Measurements from ENCODE around the gene LRRIQ1. TPM values are rescaled to one million over a fixed set of nuclear protein-coding genes. Genes with fewer than 3 reads are reported as not detected.

Gene LRRIQ1, protein sequence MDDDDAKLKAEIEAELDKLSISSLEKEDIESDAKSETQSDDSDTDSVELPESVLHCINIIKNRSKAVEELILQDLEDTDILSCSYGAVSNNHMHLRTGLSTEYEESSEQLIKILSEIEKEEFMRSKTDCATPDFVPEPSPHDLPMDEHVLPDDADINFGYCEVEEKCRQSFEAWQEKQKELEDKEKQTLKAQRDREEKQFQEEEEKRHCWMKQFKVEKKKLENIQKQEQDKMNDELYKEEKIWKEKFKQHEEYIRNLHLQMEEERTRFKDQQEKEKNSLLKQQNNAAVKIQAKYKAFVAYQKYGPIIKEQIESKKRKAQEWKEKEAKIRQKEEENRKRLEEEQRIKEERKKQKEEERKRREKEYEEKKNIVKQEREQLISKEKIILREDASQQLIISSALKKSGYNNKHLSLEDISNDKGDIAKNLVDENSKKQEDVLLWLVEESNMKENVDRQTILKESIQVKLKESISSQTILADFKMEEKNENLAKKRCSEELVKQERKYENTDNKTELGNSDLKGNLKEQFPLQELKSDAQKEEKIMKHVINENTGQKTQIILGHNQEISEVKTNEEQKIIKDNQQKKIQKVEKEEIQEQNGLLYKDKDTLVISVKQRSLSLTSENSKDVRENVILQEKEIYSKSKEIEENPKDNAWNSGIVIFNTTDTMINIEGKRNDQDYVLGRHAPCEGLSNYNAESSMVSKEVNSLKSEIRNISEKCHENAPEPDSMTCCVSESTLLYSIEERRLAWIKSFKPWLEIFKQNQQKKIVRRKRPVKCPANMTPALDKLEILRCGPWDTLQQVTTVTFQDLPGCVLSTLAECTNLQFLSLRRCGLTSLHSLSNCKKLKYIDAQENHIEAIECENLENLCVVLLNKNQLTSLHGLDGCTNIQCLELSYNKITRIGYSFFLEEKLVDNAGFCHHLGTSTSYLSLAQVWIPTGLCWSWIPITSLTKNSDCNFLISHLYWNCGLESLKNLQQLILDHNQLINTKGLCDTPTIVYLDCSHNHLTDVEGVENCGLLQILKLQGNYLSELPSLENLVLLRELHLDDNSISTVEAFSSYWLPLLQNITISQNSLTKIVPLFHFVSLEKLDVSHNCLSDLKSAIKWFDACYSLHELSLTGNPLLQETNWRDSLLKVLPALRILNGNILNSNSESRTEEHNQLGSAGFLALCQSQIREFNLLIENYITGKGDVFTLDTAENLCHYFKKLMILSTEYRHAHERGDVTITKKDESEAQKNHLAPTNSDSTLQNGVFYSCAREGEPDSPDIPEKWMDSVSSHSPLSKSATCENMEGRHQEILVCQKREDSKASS (N-terminal part only)
- total RNA-seq (not detected in 2 replicates), polyA plus RNA-seq (not detected in 2 replicates), polyA minus RNA-seq (not detected in 2 replicates)
- not detected for total RNA-seq (2013)

DNA sequence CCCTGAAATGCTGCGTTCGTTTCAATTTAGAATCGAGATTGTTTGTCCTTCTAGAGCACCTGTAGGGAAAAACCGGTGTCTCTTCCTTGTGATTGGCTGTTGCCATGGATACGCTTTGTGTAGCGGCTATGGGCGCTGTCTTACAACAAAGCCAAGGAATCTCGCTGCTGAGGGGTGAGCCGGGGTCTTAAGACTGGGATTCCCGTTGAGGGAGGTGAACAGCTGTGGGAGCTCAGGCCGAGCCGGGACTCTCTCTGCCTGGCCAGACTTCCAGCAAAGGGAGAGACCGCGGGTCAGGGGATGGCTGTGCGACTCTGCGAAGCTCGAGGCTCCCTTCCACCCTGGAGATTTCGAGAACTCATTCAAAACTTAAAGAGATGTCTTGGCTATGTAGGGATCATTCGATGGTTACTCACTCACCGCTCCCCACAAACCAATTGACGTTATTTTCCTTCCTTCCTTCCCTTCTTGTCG, at the start of gene LRRIQ1, which contains the start of gene TSPAN19:
Gene LRRIQ1, plus strand, starts transcription at position 118 of the 474 bp plus-strand sequence. CDS start 1,826 bp downstream, outside the sequence.
Gene TSPAN19, minus strand, starts transcription at position 44 of the 474 bp plus-strand sequence. CDS start 6,331 bp downstream, outside the sequence.
- CTCF ChIA-PET = no interaction called here
- POLR2A ChIA-PET = no interaction called here

More for the DNA sequence above, at the start of gene LRRIQ1, which contains the start of gene TSPAN19:
- H3K4me1 ChIP-seq (ENCODE audit: control insufficient read depth in 2 of 2, insufficient read depth in 2 of 2, low read length in 2 of 2) = no peaks in the 10 kb centered on the region
- H3K9ac ChIP-seq (ENCODE audit: low read length) = peak within 1 kb of the TSS; percentile 63
- no peaks in the 10 kb centered on the region for H3K79me2 ChIP-seq (ENCODE audit: control insufficient read depth, insufficient read depth, low read length)
- peak; percentile 52 for DNase-seq
- 4% methylated on average over 12 of the region's 22 CpGs for whole genome bisulfite sequencing (ENCODE audit: insufficient coverage)
- Mint-ChIP-seq H3K4me1 (peaks cover 7% of the 10 kb centered on the region), H3K4me3 (peak within 1 kb of the TSS; percentile 77), H3K27me3 (peaks cover 9% of the 10 kb centered on the region), H3K9me3 (ENCODE audit: insufficient read depth) (no peaks in the 10 kb centered on the region), H3K27ac (peak within 1 kb of the TSS; percentile 41)
- H3K4me3 ChIP-seq (ENCODE audit: control extremely low read depth in 1 of 5, extremely low read depth in 1 of 5, insufficient read depth in 1 of 5, low read depth in 2 of 5, low read length in 4 of 5) = peak within 1 kb of the TSS in 4 of 5 experiments; percentile 6 to 52 (median 42)
- H4K20me1 ChIP-seq (ENCODE audit: control insufficient read depth, insufficient read depth, low read length, poor library complexity, severe bottlenecking) = no peaks in the 10 kb centered on the region
- no peaks in the 10 kb centered on the region for H3K9me3 ChIP-seq (ENCODE audit: control extremely low read depth in 1 of 3, control insufficient read depth in 2 of 3, insufficient read depth in 1 of 3, low read length in 2 of 3)
- H3K27me3 ChIP-seq (replicated peaks in 1 of 4; ENCODE audit: control extremely low read depth in 1 of 4, control insufficient read depth in 3 of 4, insufficient read depth in 4 of 4, low read length in 3 of 4) = peaks cover 0 to 4% (median 2%) of the 10 kb centered on the region in 4 experiments
- no peak within 1 kb of the TSS for H3K27ac ChIP-seq (ENCODE audit: low read length in 2 of 2)
- H3K36me3 ChIP-seq (replicated peaks in 1 of 2; ENCODE audit: control extremely low read depth in 1 of 2, control insufficient read depth in 1 of 2, extremely low read depth in 1 of 2, insufficient read depth in 2 of 2, low read length in 1 of 2) = no peaks in the 10 kb centered on the region
- no peak for ATAC-seq (ENCODE audit: low read depth)
- peak within 1 kb of the TSS; percentile 72 for H3K4me2 ChIP-seq (replicated peaks; ENCODE audit: low read depth, low read length, poor library complexity, severe bottlenecking)
- intact Hi-C loops (cut with micrococcal nuclease) = no loop called here
- H2AFZ ChIP-seq (ENCODE audit: insufficient read depth, low read depth, low read length, poor library complexity, severe bottlenecking) = peak within 1 kb of the TSS; percentile 75
- TF ChIP-seq CTCF (IDR thresholded peaks at IDR 0.05) (no peak), EZH2 (IDR thresholded peaks at IDR 0.05; ENCODE audit: borderline replicate concordance, insufficient read depth, low read depth, low read length, poor library complexity, severe bottlenecking) (no peak)
